AG04450 (cell line): ENCODE measurements around the gene KHDC1L. TPM values are rescaled to one million over a fixed set of nuclear protein-coding genes. Genes with fewer than 3 reads are reported as not detected.

Experiments used
- CTCF ChIA-PET: fragments of 300-600, 350-600 bp; formaldehyde crosslinking; extraction: SDS; loops from one replicate; lab custom pipeline; 2022; ENCODE audit warnings: antibody characterized with exemption, inconsistent platforms; lab: Charles Lee
- POLR2A ChIA-PET: fragments of 350-600 bp; formaldehyde crosslinking; extraction: SDS; loops from one replicate; lab custom pipeline; 2021; ENCODE audit warnings: antibody characterized with exemption, inconsistent platforms; lab: Yijun Ruan, JAX
- DNase-seq: peaks from one replicate; pipeline ENCODE4 v3.0.0-alpha.2; 2011; ENCODE audit warnings: low read depth, low spot score
- H3K27ac ChIP-seq: one replicate; pipeline ENCODE4 v1.5.1; 2012; ENCODE audit warnings: low read depth, low read length, control low read depth
- H3K27me3 ChIP-seq: one replicate; pipeline ENCODE4 v1.6.0; 2012; ENCODE audit warnings: low read length; ENCODE audit not compliant: control insufficient read depth, insufficient read depth
- H3K4me3 ChIP-seq: 2 replicates; pipeline ENCODE4 v1.5.1; 2011; ENCODE audit warnings: mild to moderate bottlenecking, low read depth, low read length, control low read depth
- H3K9me3 ChIP-seq: 2 replicates; pipeline ENCODE4 v1.5.1; 2012; ENCODE audit warnings: low read length; ENCODE audit not compliant: control insufficient read depth, insufficient read depth
- polyA plus RNA-seq: library from polyadenylated mRNA; depleted of rRNA; stranded (reverse); fragments of >200 nt; gene quantifications from 2 replicates; pipeline ENCODE4 v1.2.3, GENCODE V29; 2011
- TF ChIP-seq, protein P1 (sequence below): IDR thresholded peaks from 2 replicates; pipeline ENCODE4 v1.5.1; 2011; ENCODE audit warnings: low read depth, low read length, control low read depth, inconsistent platforms

KHDC1L gene
- polyA plus RNA-seq, 1 experiment = 0.27 TPM

DNA sequence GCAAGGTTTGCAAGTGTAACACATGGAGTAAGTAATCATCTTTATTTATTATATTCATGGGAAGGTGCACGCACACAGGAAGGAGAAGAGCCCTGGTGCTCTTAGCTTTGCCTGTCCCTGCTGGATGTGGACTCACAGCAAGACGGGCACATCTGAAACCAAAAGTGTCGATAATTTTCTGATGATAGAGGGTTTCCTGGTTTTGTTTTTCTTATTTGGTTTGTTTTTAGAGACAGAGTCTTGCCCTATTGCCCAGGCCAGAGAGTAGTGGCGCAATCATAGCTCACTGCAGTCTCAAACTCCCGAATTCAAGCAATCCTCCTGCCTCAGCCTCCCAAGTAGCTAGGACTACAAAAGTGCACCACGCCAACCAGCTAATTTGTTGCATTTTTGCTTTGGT is 7.8 kb upstream of the KHDC1L start:
- H3K4me3 ChIP-seq = no peak overlapping the region
- H3K9me3 ChIP-seq = peaks cover 2% of the 10 kb centered on the region; the same call in 1 of the 2 replicates
- TF ChIP-seq, protein P1, sequence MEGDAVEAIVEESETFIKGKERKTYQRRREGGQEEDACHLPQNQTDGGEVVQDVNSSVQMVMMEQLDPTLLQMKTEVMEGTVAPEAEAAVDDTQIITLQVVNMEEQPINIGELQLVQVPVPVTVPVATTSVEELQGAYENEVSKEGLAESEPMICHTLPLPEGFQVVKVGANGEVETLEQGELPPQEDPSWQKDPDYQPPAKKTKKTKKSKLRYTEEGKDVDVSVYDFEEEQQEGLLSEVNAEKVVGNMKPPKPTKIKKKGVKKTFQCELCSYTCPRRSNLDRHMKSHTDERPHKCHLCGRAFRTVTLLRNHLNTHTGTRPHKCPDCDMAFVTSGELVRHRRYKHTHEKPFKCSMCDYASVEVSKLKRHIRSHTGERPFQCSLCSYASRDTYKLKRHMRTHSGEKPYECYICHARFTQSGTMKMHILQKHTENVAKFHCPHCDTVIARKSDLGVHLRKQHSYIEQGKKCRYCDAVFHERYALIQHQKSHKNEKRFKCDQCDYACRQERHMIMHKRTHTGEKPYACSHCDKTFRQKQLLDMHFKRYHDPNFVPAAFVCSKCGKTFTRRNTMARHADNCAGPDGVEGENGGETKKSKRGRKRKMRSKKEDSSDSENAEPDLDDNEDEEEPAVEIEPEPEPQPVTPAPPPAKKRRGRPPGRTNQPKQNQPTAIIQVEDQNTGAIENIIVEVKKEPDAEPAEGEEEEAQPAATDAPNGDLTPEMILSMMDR = no peak
- no peak overlapping the region for H3K27ac ChIP-seq
- no peak for DNase-seq
- H3K27me3 ChIP-seq = no peaks in the 10 kb centered on the region
- ChIA-PET CTCF (no interaction called here), POLR2A (no interaction called here)

DNA sequence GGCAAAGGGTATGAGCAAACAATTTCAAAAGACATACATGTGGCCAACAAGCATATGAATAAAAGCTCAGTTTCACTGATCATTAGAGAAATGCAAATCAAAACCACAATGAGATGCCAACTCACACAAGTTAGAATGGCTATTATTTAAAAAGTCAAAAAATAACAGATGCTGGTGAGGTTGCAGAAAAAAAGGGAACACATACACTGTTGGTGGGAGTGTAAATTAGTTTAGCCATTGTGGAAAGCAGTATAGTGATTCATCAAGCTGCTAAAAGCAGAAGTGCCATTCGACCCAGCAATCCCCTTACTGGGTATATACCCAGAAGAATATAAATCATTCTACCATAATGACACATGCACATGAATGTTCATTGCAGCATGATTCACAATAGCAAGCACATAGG is 6.7 kb upstream of the KHDC1L start:
- Histone ChIP-seq H3K9me3 (peaks cover 2% of the 10 kb centered on the region; the same call in 1 of the 2 replicates), H3K4me3 (no peak overlapping the region), H3K27me3 (no peaks in the 10 kb centered on the region), H3K27ac (no peak overlapping the region)
- POLR2A ChIA-PET = no interaction called here
- TF ChIP-seq, protein P1 = no peak
- CTCF ChIA-PET = no interaction called here
- no peak for DNase-seq

DNA sequence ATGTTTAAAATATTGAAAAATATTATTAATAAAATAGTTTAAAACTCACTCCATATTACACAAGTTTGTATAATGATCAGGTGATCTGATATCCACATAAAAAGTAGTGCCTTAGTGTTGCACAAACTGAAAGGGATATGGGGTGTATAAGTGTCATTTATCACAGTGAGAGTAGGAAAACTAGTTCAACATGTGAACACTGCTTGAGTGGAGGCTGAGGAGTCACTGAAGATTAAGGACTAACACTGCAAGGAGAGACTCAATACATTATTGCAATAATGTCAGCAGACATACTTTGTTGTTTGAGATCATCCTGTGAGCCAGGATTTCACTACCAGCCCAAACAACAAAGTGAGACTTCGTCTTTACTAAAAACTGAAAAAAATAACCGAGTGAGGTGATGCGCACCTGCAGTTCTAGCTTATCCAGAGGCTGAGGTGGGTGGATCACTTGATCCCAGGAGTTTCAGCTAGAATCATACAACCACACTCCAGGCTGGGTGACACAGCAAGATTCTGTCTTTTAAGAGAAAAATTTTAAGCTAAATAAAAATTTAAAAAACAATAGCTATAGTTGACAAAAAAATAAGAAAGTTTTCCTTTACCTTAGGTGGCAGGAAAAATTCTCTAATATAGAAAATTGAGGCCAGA is 2.4 kb upstream of the KHDC1L start:
- TF ChIP-seq, protein P1 = no peak
- H3K27me3 ChIP-seq = no peaks in the 10 kb centered on the region
- ChIA-PET POLR2A (interaction anchor here (0.7 kb wide), 1 partner anchor 757 kb away, joined by 7 read pairs; no protein-coding TSS in a partner anchor), CTCF (interaction anchor here (0.7 kb wide), 1 partner anchor 611 kb away, joined by 4 read pairs; no protein-coding TSS in a partner anchor)
- peaks cover 10% of the 10 kb centered on the region; the same call in 1 of the 2 replicates for H3K9me3 ChIP-seq
- H3K27ac ChIP-seq = no peak overlapping the region
- H3K4me3 ChIP-seq = no peak overlapping the region
- DNase-seq = no peak

DNA sequence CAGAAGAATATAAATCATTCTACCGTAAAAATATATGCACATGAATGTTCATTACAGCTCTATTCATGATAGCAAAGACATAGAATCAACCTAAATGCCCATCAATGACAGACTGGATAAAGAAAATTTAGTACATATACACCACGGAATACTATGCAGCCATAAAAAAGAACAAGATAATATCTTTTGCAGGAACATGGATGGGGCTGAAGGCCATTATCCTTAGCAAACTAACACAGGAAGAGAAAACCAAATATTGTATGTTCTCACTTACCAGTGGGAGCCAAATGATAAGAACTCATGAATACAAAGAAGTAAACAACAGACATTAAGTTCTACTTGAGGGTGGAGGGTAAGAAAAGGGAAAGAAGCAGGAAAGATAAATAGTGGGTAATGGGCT is 8.4 kb downstream of the KHDC1L start:
- Histone ChIP-seq H3K27ac (no peak overlapping the region), H3K27me3 (no peaks in the 10 kb centered on the region), H3K9me3 (no peaks in the 10 kb centered on the region), H3K4me3 (no peak overlapping the region)
- ChIA-PET CTCF (no interaction called here), POLR2A (no interaction called here)
- TF ChIP-seq, protein P1 = no peak
- no peak for DNase-seq

DNA sequence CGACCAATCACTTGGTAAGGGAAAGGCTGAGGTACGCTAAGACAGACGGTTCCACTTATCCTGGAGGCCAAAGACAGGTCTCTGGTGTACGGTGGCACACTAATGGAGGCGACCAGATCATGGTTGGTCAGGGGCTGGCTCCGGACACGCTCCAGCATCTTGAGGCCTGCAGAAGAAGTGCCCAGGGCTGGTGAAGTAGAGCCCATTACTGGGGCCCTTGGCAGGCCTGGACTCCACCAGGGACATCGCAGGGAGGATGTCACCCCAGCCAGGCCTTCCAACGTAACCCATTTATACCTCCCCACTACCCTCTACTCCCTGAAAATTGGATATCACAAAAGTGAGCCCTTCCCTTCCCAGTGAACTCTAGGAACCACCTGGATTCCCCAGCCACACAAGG is 16.2 kb downstream of the KHDC1L start:
- CTCF ChIA-PET = no interaction called here
- H3K27ac ChIP-seq = no peak overlapping the region
- no peak for DNase-seq
- H3K27me3 ChIP-seq = no peaks in the 10 kb centered on the region
- H3K9me3 ChIP-seq = peaks cover 6% of the 10 kb centered on the region; the same call in 1 of the 2 replicates
- TF ChIP-seq, protein P1 = no peak
- POLR2A ChIA-PET = no interaction called here
- no peak overlapping the region for H3K4me3 ChIP-seq
